T-helper 17 cell (primary cell): ENCODE results near the gene PHTF2. TPM values are rescaled to one million over a fixed set of nuclear protein-coding genes. Genes with fewer than 3 reads are reported as not detected.
"Not testable (repeated sequence)": the region's sequence is repeated elsewhere in the genome, so short reads cannot be mapped to it uniquely, and the experiment has no call there.

Experiments used
- ATAC-seq: fragments of 150-1000 bp; cut with Tn5 transposase; 2 replicates; pipeline ENCODE4 v1.10.0; 2021; ENCODE audit warnings: mild to moderate bottlenecking, moderate library complexity
- DNase-seq, 3 donors: peaks; one replicate each; pipeline versions ENCODE4 v3.0.0 to v3.0.0-alpha.2; 2020 to 2021
- H3K9me3 ChIP-seq: one replicate; pipeline ENCODE4 v1.7.0; 2013; ENCODE audit warnings: low read length, mild to moderate bottlenecking; ENCODE audit not compliant: control insufficient read depth, poor library complexity, severe bottlenecking
- H3K27ac Mint-ChIP-seq: one replicate; pipeline ENCODE4 v1.8.0; 2022; ENCODE audit warnings: mild to moderate bottlenecking, moderate library complexity, mixed read lengths
- H3K27me3 Mint-ChIP-seq: one replicate; pipeline ENCODE4 v1.8.0; 2022; ENCODE audit warnings: mixed read lengths
- H3K36me3 Mint-ChIP-seq: one replicate; pipeline ENCODE4 v1.8.0; 2022; ENCODE audit warnings: low read depth, mixed read lengths
- H3K4me1 Mint-ChIP-seq: one replicate; pipeline ENCODE4 v1.8.0; 2022; ENCODE audit warnings: mild to moderate bottlenecking, mixed read lengths
- H3K4me3 Mint-ChIP-seq: one replicate; pipeline ENCODE4 v1.8.0; 2022; ENCODE audit warnings: mild to moderate bottlenecking, moderate library complexity, mixed read lengths
- total RNA-seq, 4 donors: library from RNA in 2 of 4; stranded (reverse) in 2 of 4; gene quantifications; one replicate each; pipeline ENCODE4 v1.2.3 and lab custom pipeline; 2022 to 2026

The PHTF2 gene
- total RNA-seq, 2 donors from 2014 or later = 68.1 to 69.9 TPM

- Mint-ChIP-seq H3K4me1 (peaks cover 5% of the 10 kb centered on the region), H3K27me3 (no peaks in the 10 kb centered on the region), H3K36me3 (no peaks in the 10 kb centered on the region), H3K27ac (no peak overlapping the region), H3K4me3 (no peak overlapping the region)
- ATAC-seq (no peak), DNase-seq (no peak)
- H3K9me3 ChIP-seq = no peaks in the 10 kb centered on the region
Observed at GRCh38 chr7:77983973-77984372, 185.4 kb downstream of the PHTF2 start.

- H3K27me3 Mint-ChIP-seq = peaks cover 6% of the 10 kb centered on the region
- H3K4me3 Mint-ChIP-seq = no peak overlapping the region
- ATAC-seq (no peak), DNase-seq (no peak)
- H3K36me3 Mint-ChIP-seq = peaks cover 3% of the 10 kb centered on the region
- H3K9me3 ChIP-seq = no peaks in the 10 kb centered on the region
- H3K4me1 Mint-ChIP-seq = peaks cover 8% of the 10 kb centered on the region
- H3K27ac Mint-ChIP-seq = no peak overlapping the region
Observed at GRCh38 chr7:77985232-77985973, 186.8 kb downstream of the PHTF2 start.

- ATAC-seq (no peak), DNase-seq (no peak)
- H3K27ac Mint-ChIP-seq = no peak overlapping the region
- peaks cover 11% of the 10 kb centered on the region for H3K27me3 Mint-ChIP-seq
- H3K9me3 ChIP-seq = no peaks in the 10 kb centered on the region
- no peak overlapping the region for H3K4me3 Mint-ChIP-seq
- peaks cover 3% of the 10 kb centered on the region for H3K36me3 Mint-ChIP-seq
- H3K4me1 Mint-ChIP-seq = peaks cover 8% of the 10 kb centered on the region
Observed at GRCh38 chr7:77985974-77986339, 187.4 kb downstream of the PHTF2 start.

- peaks cover 2% of the 10 kb centered on the region for H3K4me1 Mint-ChIP-seq
Observed at GRCh38 chr7:77989981-77990566, 191.5 kb downstream of the PHTF2 start.

GRCh38 chr7:77991656-77992055, 193.1 kb downstream of the PHTF2 start:
- no peaks in the 10 kb centered on the region for H3K9me3 ChIP-seq
- peaks cover 5% of the 10 kb centered on the region for H3K36me3 Mint-ChIP-seq
- ATAC-seq (no peak), DNase-seq (no peak)
- H3K27ac Mint-ChIP-seq = no peak overlapping the region
- H3K27me3 Mint-ChIP-seq = peaks cover 32% of the 10 kb centered on the region
- peaks cover 2% of the 10 kb centered on the region for H3K4me1 Mint-ChIP-seq
- no peak overlapping the region for H3K4me3 Mint-ChIP-seq

More at GRCh38 chr7:77989981-77990566, 191.5 kb downstream of the PHTF2 start:
- H3K36me3 Mint-ChIP-seq = peaks cover 3% of the 10 kb centered on the region
- H3K4me3 Mint-ChIP-seq = no peak overlapping the region
- H3K27ac Mint-ChIP-seq = no peak overlapping the region
- peaks cover 28% of the 10 kb centered on the region for H3K27me3 Mint-ChIP-seq
- DNase-seq (no peak), ATAC-seq (no peak)
- H3K9me3 ChIP-seq = no peaks in the 10 kb centered on the region

- peaks cover 2% of the 10 kb centered on the region for H3K4me1 Mint-ChIP-seq
- peaks cover 32% of the 10 kb centered on the region for H3K27me3 Mint-ChIP-seq
- no peak overlapping the region for H3K4me3 Mint-ChIP-seq
- H3K9me3 ChIP-seq = no peaks in the 10 kb centered on the region
- DNase-seq (no peak), ATAC-seq (no peak)
- H3K27ac Mint-ChIP-seq = no peak overlapping the region
- peaks cover 5% of the 10 kb centered on the region for H3K36me3 Mint-ChIP-seq
Observed at GRCh38 chr7:77993838-77994237, 195.3 kb downstream of the PHTF2 start.

GRCh38 chr7:77995717-77996116, 197.1 kb downstream of the PHTF2 start:
- Mint-ChIP-seq H3K36me3 (peaks cover 2% of the 10 kb centered on the region), H3K27me3 (peaks cover 23% of the 10 kb centered on the region), H3K4me3 (no peak overlapping the region), H3K27ac (no peak overlapping the region), H3K4me1 (no peaks in the 10 kb centered on the region)
- no peak for DNase-seq
- no peaks in the 10 kb centered on the region for H3K9me3 ChIP-seq
- no peak for ATAC-seq

GRCh38 chr7:77999168-77999567, 200.6 kb downstream of the PHTF2 start:
- H3K36me3 Mint-ChIP-seq, H3K27me3 Mint-ChIP-seq, H3K4me3 Mint-ChIP-seq, H3K27ac Mint-ChIP-seq, ATAC-seq, H3K4me1 Mint-ChIP-seq, DNase-seq, H3K9me3 ChIP-seq: not testable (repeated sequence)

- ATAC-seq (no peak), DNase-seq (no peak)
- no peaks in the 10 kb centered on the region for H3K4me1 Mint-ChIP-seq
- no peaks in the 10 kb centered on the region for H3K36me3 Mint-ChIP-seq
- no peak overlapping the region for H3K27ac Mint-ChIP-seq
- H3K4me3 Mint-ChIP-seq = no peak overlapping the region
- H3K27me3 Mint-ChIP-seq = no peaks in the 10 kb centered on the region
- no peaks in the 10 kb centered on the region for H3K9me3 ChIP-seq
Observed at GRCh38 chr7:78002021-78002420, 203.4 kb downstream of the PHTF2 start.

GRCh38 chr7:78002715-78003114, 204.1 kb downstream of the PHTF2 start:
- Mint-ChIP-seq H3K36me3 (no peaks in the 10 kb centered on the region), H3K4me3 (no peak overlapping the region), H3K4me1 (no peaks in the 10 kb centered on the region), H3K27me3 (no peaks in the 10 kb centered on the region), H3K27ac (no peak overlapping the region)
- DNase-seq (no peak), ATAC-seq (no peak)
- no peaks in the 10 kb centered on the region for H3K9me3 ChIP-seq

- no peaks in the 10 kb centered on the region for H3K27me3 Mint-ChIP-seq
- no peaks in the 10 kb centered on the region for H3K4me1 Mint-ChIP-seq
- no peak overlapping the region for H3K4me3 Mint-ChIP-seq
- no peaks in the 10 kb centered on the region for H3K9me3 ChIP-seq
- H3K36me3 Mint-ChIP-seq = no peaks in the 10 kb centered on the region
- ATAC-seq = no peak
- no peak overlapping the region for H3K27ac Mint-ChIP-seq
- no peak for DNase-seq
Observed at GRCh38 chr7:78006063-78006755, 207.6 kb downstream of the PHTF2 start.
